Left ventricle myocardium inferior (tissue), 1 donor: ENCODE data around the gene PPP6R2. TPM values are rescaled to one million over a fixed set of nuclear protein-coding genes. Genes with fewer than 3 reads are reported as not detected.

ENCODE experiments used
- DNase-seq: peaks from one replicate; pipeline ENCODE4 v3.0.0-alpha.2; 2020
- H3K27ac ChIP-seq: fragments of 200-600 bp; replicated peaks from 2 replicates; pipeline ENCODE4 v1.8.0; 2021
- H3K27me3 ChIP-seq: fragments of 200-600 bp; 2 replicates; pipeline ENCODE4 v1.8.0; 2021; ENCODE audit warnings: low read depth
- H3K36me3 ChIP-seq: fragments of 200-600 bp; 2 replicates; pipeline ENCODE4 v1.8.0; 2021
- H3K4me1 ChIP-seq: fragments of 200-600 bp; 2 replicates; pipeline ENCODE4 v1.8.0; 2021
- H3K4me3 ChIP-seq: fragments of 200-600 bp; 2 replicates; pipeline ENCODE4 v1.8.0; 2021; ENCODE audit warnings: mild to moderate bottlenecking, moderate library complexity
- H3K9me3 ChIP-seq: fragments of 200-600 bp; replicated peaks from 2 replicates; pipeline ENCODE4 v1.8.0; 2021
- intact Hi-C: fragments of 100-400 bp; cut with micrococcal nuclease; formaldehyde crosslinking; loops from one replicate; pipeline ENCODE4 v1.11.0; 2022
- total RNA-seq: library from RNA; stranded (reverse); fragmentation: NEBNext Ultra II Directional; extraction: Animal tissue kit (Norgen Biotek cat#: 25700); gene quantifications from one replicate; pipeline ENCODE4 v1.2.1, GENCODE V29; 2021
- TF ChIP-seq, protein P1 (sequence below): fragments of 200-600 bp; IDR thresholded peaks from 2 replicates; pipeline ENCODE4 v1.8.0; 2021; ENCODE audit warnings: antibody characterized with exemption, mild to moderate bottlenecking, borderline replicate concordance
- donor health status: DM: no; HTN: yes; CAD: no; lungs with severe emphysema.

Gene PPP6R2
- total RNA-seq, 1 donor from 2014 or later: 38.6 TPM

DNA sequence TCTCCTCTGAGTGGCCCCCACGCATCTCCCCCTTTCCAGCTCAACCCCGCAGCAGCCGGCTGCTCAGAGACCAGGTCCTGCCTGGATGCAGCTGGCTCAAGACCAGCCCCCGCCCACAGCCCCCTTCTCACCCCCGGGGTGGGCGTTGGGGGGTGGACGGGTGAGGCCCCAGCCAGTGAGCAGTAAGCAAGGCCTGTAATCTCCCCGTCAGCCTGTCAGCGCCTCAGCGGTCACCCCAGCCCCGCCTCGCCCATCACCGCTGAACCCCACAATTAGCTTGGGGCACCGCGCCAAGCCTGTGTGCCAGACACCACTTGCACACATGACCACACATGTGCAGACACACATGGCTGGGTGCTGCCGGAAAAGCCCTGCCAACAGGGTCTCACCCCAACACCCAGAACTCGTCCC lies 41.5 kb upstream of the PPP6R2 start:
- DNase-seq: no peak
- TF ChIP-seq, protein P1, sequence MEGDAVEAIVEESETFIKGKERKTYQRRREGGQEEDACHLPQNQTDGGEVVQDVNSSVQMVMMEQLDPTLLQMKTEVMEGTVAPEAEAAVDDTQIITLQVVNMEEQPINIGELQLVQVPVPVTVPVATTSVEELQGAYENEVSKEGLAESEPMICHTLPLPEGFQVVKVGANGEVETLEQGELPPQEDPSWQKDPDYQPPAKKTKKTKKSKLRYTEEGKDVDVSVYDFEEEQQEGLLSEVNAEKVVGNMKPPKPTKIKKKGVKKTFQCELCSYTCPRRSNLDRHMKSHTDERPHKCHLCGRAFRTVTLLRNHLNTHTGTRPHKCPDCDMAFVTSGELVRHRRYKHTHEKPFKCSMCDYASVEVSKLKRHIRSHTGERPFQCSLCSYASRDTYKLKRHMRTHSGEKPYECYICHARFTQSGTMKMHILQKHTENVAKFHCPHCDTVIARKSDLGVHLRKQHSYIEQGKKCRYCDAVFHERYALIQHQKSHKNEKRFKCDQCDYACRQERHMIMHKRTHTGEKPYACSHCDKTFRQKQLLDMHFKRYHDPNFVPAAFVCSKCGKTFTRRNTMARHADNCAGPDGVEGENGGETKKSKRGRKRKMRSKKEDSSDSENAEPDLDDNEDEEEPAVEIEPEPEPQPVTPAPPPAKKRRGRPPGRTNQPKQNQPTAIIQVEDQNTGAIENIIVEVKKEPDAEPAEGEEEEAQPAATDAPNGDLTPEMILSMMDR: no peak
- Histone ChIP-seq H3K36me3 (no peaks in the 10 kb centered on the region), H3K27ac (peak overlapping the region; percentile 95), H3K9me3 (no peaks in the 10 kb centered on the region), H3K4me1 (peaks cover 100% of the 10 kb centered on the region), H3K4me3 (peak overlapping the region; percentile 30), H3K27me3 (no peaks in the 10 kb centered on the region)
- intact Hi-C loops: no loop called here

DNA sequence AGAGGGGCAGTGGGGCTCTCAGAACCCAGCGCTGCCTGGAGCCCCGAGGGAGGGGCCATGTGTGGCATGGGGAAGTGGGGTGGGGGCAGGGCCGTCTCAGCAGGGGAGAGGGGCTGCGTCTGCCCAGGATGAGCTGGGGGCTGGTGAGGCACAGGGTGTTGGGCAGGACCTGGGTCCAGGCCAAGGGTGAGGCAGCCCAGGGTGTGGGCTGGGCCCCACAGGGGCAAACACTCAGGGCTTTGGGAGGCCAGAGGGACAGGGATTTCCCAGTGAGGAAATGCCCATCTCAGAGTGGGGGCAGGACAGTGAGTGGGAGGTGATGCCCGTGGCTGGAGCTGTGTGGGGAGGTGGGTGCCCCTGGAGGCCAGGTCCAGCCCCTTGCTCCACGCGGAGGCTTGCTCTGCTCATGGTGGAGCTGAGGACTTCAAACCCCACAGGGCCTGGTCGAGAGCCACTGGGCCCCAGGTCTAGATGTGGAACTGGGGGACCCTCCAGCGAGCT lies 41.0 kb upstream of the PPP6R2 start:
- Histone ChIP-seq H3K27ac (peak overlapping the region; percentile 95), H3K4me3 (peak overlapping the region; percentile 30), H3K9me3 (no peaks in the 10 kb centered on the region), H3K27me3 (no peaks in the 10 kb centered on the region), H3K36me3 (no peaks in the 10 kb centered on the region), H3K4me1 (peaks cover 100% of the 10 kb centered on the region)
- no peak for DNase-seq
- TF ChIP-seq, protein P1: no peak
- intact Hi-C loops: no loop called here

DNA sequence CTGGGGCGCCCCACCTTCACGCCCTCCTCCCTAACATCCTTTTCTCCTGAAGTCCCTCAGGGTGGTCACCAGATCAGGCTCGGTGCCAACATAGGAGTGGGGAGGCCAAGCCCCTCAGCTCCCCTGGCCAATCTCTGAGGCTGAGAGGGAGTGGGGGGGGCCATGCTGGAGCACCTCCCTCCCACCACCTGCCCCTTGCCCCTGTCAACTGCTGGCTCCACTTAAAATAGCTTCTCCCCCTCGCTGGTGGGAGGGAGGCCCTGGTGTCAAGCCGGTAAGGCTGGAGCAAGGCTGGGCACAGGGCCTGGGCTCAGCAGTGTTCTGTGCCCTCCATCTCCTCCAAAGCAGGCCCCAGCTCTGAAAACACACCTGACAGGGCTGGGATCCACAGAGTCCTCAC lies 40.6 kb upstream of the PPP6R2 start:
- peak overlapping the region; percentile 95 for H3K27ac ChIP-seq
- no peaks in the 10 kb centered on the region for H3K9me3 ChIP-seq
- no peaks in the 10 kb centered on the region for H3K36me3 ChIP-seq
- peak overlapping the region; percentile 30 for H3K4me3 ChIP-seq
- no peaks in the 10 kb centered on the region for H3K27me3 ChIP-seq
- peaks cover 97% of the 10 kb centered on the region for H3K4me1 ChIP-seq
- TF ChIP-seq, protein P1: no peak
- DNase-seq: no peak
- intact Hi-C loops: no loop called here

DNA sequence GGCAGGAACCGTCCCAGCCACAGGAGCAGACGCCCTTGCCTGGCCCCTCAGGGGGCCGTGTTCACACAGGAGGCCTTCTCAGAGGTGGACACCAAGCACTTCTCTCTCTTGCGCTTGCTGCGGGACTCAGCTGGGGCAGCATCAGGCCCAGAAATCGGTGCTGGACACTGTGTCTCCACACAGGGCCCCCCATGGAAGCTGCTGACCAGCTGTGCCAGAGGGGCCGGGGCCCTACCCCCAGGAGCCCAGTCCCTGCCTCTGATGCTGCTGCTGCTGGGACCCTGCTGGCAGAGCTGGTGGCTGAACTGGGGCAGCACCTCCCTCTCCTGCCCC lies 39.6 kb upstream of the PPP6R2 start:
- Histone ChIP-seq H3K27me3 (no peaks in the 10 kb centered on the region), H3K9me3 (no peaks in the 10 kb centered on the region), H3K27ac (peak overlapping the region; percentile 95), H3K4me3 (peak overlapping the region; percentile 98), H3K4me1 (peaks cover 96% of the 10 kb centered on the region), H3K36me3 (no peaks in the 10 kb centered on the region)
- DNase-seq: no peak
- TF ChIP-seq, protein P1: no peak
- intact Hi-C loops: no loop called here

DNA sequence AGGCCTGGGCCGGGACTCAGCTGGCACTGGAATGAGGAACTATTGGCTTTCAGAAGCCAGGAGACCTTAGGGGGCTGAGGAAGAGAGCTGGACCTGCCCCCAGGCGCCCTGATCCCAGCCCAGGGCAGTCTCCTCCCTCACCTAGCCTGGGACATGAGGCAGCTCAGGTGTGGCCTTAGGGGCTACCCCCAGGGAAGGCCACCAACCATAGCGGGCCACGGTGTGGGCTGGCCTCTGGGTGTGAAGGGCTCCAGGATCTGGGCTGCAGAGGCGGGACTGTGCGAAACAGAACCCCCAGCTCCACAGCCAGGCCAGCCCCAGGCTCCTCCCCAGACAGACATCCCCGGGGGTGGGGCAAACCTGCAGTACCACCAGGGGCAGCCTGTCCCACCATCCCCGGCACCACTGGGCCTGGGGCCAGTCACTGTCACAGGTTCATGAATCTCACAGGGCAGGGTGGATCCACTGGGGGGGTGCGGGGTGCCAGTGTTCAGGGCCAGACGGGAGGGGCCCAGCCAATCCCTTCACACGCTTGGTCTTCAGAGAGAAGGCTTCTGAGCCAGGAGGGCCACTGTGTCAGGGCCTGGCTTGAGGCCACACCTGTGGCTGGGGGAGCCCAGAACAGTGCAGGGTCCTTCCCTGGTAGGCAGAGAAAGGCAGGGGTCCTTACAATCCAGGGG lies 39.1 kb upstream of the PPP6R2 start:
- H3K27me3 ChIP-seq: no peaks in the 10 kb centered on the region
- intact Hi-C loops: no loop called here
- TF ChIP-seq, protein P1: no peak
- H3K27ac ChIP-seq: peak overlapping the region; percentile 95
- H3K36me3 ChIP-seq: no peaks in the 10 kb centered on the region
- H3K4me3 ChIP-seq: peak overlapping the region; percentile 98
- no peak for DNase-seq
- peaks cover 96% of the 10 kb centered on the region for H3K4me1 ChIP-seq
- H3K9me3 ChIP-seq: no peaks in the 10 kb centered on the region
